T-helper 1 cell treated with Interleukin-12 subunit alpha and Interleukin-12 subunit beta and Interleukin-4 antibody, amounts not matched to agents 30 μg/mL and 1 μg/mL, for 36 hours (primary cell): ENCODE results near the gene NDUFV3.
"Not testable (repeated sequence)": the region's sequence is repeated elsewhere in the genome, so short reads cannot be mapped to it uniquely, and the experiment has no call there.

Source experiments
- H3K27ac Mint-ChIP-seq: one replicate; pipeline ENCODE4 v1.8.0; 2021; ENCODE audit warnings: mild to moderate bottlenecking, mixed read lengths
- H3K27me3 Mint-ChIP-seq: one replicate; pipeline ENCODE4 v1.8.0; 2021; ENCODE audit warnings: low read depth, mixed read lengths
- H3K36me3 Mint-ChIP-seq: one replicate; pipeline ENCODE4 v1.8.0; 2021; ENCODE audit warnings: low read depth, mixed read lengths
- H3K4me1 Mint-ChIP-seq: one replicate; pipeline ENCODE4 v1.8.0; 2021; ENCODE audit warnings: low read depth, mixed read lengths
- H3K4me3 Mint-ChIP-seq: one replicate; pipeline ENCODE4 v1.8.0; 2021; ENCODE audit warnings: mild to moderate bottlenecking, moderate library complexity, mixed read lengths
- H3K9me3 Mint-ChIP-seq: one replicate; pipeline ENCODE4 v1.8.0; 2021; ENCODE audit warnings: mixed read lengths

Gene NDUFV3

GRCh38 chr21:42932378-42933136 lies 39.4 kb downstream of the NDUFV3 start:
- H3K4me3 Mint-ChIP-seq, H3K36me3 Mint-ChIP-seq, H3K27me3 Mint-ChIP-seq, H3K27ac Mint-ChIP-seq, H3K9me3 Mint-ChIP-seq, H3K4me1 Mint-ChIP-seq: not testable (repeated sequence)

GRCh38 chr21:42933137-42933970 lies 40.2 kb downstream of the NDUFV3 start:
- H3K9me3 Mint-ChIP-seq, H3K4me3 Mint-ChIP-seq, H3K4me1 Mint-ChIP-seq, H3K36me3 Mint-ChIP-seq, H3K27me3 Mint-ChIP-seq, H3K27ac Mint-ChIP-seq: not testable (repeated sequence)

GRCh38 chr21:42933973-42934372 lies 40.9 kb downstream of the NDUFV3 start:
- not testable (repeated sequence) for H3K36me3 Mint-ChIP-seq, H3K4me3 Mint-ChIP-seq, H3K9me3 Mint-ChIP-seq, H3K4me1 Mint-ChIP-seq, H3K27me3 Mint-ChIP-seq, H3K27ac Mint-ChIP-seq

GRCh38 chr21:42936360-42936759 lies 43.3 kb downstream of the NDUFV3 start:
- H3K27ac Mint-ChIP-seq, H3K4me3 Mint-ChIP-seq, H3K4me1 Mint-ChIP-seq, H3K36me3 Mint-ChIP-seq, H3K27me3 Mint-ChIP-seq, H3K9me3 Mint-ChIP-seq: not testable (repeated sequence)

- H3K9me3 Mint-ChIP-seq, H3K27me3 Mint-ChIP-seq, H3K4me1 Mint-ChIP-seq, H3K36me3 Mint-ChIP-seq, H3K27ac Mint-ChIP-seq, H3K4me3 Mint-ChIP-seq: not testable (repeated sequence)
Observed at GRCh38 chr21:42937034-42937940, 44.2 kb downstream of the NDUFV3 start.

GRCh38 chr21:42937960-42938605 lies 45.0 kb downstream of the NDUFV3 start:
- Mint-ChIP-seq H3K4me1 (no peaks in the 10 kb centered on the region), H3K4me3 (no peak overlapping the region), H3K9me3 (no peaks in the 10 kb centered on the region), H3K27ac (no peak overlapping the region), H3K27me3 (no peaks in the 10 kb centered on the region), H3K36me3 (no peaks in the 10 kb centered on the region)

GRCh38 chr21:42938606-42938995 lies 45.5 kb downstream of the NDUFV3 start:
- H3K27me3 Mint-ChIP-seq, H3K4me1 Mint-ChIP-seq, H3K4me3 Mint-ChIP-seq, H3K27ac Mint-ChIP-seq, H3K36me3 Mint-ChIP-seq, H3K9me3 Mint-ChIP-seq: not testable (repeated sequence)

GRCh38 chr21:42939582-42940413 lies 46.7 kb downstream of the NDUFV3 start:
- Mint-ChIP-seq H3K4me3 (no peak overlapping the region), H3K4me1 (no peaks in the 10 kb centered on the region), H3K9me3 (no peaks in the 10 kb centered on the region), H3K27ac (no peak overlapping the region), H3K36me3 (no peaks in the 10 kb centered on the region), H3K27me3 (no peaks in the 10 kb centered on the region)

GRCh38 chr21:42941696-42942085 lies 48.6 kb downstream of the NDUFV3 start:
- Mint-ChIP-seq H3K9me3 (no peaks in the 10 kb centered on the region), H3K36me3 (no peaks in the 10 kb centered on the region), H3K4me3 (no peak overlapping the region), H3K27me3 (peaks cover 2% of the 10 kb centered on the region), H3K27ac (no peak overlapping the region), H3K4me1 (no peaks in the 10 kb centered on the region)

GRCh38 chr21:42942244-42942643 lies 49.1 kb downstream of the NDUFV3 start:
- Mint-ChIP-seq H3K27me3 (peaks cover 7% of the 10 kb centered on the region), H3K27ac (no peak overlapping the region), H3K4me3 (no peak overlapping the region), H3K36me3 (no peaks in the 10 kb centered on the region), H3K4me1 (no peaks in the 10 kb centered on the region), H3K9me3 (no peaks in the 10 kb centered on the region)

GRCh38 chr21:42949094-42949755 lies 56.1 kb downstream of the NDUFV3 start:
- not testable (repeated sequence) for H3K4me3 Mint-ChIP-seq, H3K4me1 Mint-ChIP-seq, H3K36me3 Mint-ChIP-seq, H3K9me3 Mint-ChIP-seq, H3K27ac Mint-ChIP-seq
- H3K27me3 Mint-ChIP-seq, result peaks cover 22% of the 10 kb centered on the region

- not testable (repeated sequence) for H3K4me1 Mint-ChIP-seq, H3K36me3 Mint-ChIP-seq, H3K9me3 Mint-ChIP-seq, H3K27ac Mint-ChIP-seq, H3K4me3 Mint-ChIP-seq
- peaks cover 22% of the 10 kb centered on the region for H3K27me3 Mint-ChIP-seq
Observed at GRCh38 chr21:42951193-42951592, 58.1 kb downstream of the NDUFV3 start.

GRCh38 chr21:42956824-42957630 lies 63.9 kb downstream of the NDUFV3 start:
- Mint-ChIP-seq H3K27me3 (no peaks in the 10 kb centered on the region), H3K4me1 (no peaks in the 10 kb centered on the region), H3K27ac (no peak overlapping the region), H3K4me3 (no peak overlapping the region), H3K36me3 (no peaks in the 10 kb centered on the region), H3K9me3 (no peaks in the 10 kb centered on the region)
